Right lobe of liver (tissue), 4 donors: ENCODE data around the gene GXYLT2.

Experiments
- POLR2A ChIP-seq: fragments of 450-650 bp; IDR thresholded peaks from one replicate; pipeline ENCODE4 v1.6.1; 2017; ENCODE audit warnings: antibody characterized with exemption, mild to moderate bottlenecking
- TF ChIP-seq, protein P1 (sequence below), 4 donors: fragments of 200-600 bp in 3 of 4; fragments of 450-650 bp in 1 of 4; IDR thresholded peaks; one replicate each; pipeline versions ENCODE4 v1.5.1 to v1.8.0; 2016 to 2022; ENCODE audit warnings: antibody characterized with exemption in 4 of 4, mild to moderate bottlenecking in 2 of 4
- donor health status: DM: no; HTN: no; CAD: no.
- donor health status: DM: no; HTN: no; CAD: no.
- donor health status: DM: no; HTN: yes; CAD: no.

- TF ChIP-seq, protein P1, sequence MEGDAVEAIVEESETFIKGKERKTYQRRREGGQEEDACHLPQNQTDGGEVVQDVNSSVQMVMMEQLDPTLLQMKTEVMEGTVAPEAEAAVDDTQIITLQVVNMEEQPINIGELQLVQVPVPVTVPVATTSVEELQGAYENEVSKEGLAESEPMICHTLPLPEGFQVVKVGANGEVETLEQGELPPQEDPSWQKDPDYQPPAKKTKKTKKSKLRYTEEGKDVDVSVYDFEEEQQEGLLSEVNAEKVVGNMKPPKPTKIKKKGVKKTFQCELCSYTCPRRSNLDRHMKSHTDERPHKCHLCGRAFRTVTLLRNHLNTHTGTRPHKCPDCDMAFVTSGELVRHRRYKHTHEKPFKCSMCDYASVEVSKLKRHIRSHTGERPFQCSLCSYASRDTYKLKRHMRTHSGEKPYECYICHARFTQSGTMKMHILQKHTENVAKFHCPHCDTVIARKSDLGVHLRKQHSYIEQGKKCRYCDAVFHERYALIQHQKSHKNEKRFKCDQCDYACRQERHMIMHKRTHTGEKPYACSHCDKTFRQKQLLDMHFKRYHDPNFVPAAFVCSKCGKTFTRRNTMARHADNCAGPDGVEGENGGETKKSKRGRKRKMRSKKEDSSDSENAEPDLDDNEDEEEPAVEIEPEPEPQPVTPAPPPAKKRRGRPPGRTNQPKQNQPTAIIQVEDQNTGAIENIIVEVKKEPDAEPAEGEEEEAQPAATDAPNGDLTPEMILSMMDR (IDR thresholded peaks at IDR 0.05): no peak
- no peak for TF ChIP-seq POLR2A
Observed at GRCh38 chr3:72848703-72849081, 39.2 kb upstream of the GXYLT2 start.
